ENCODE data around the gene PRM1. TPM values are rescaled to one million over a fixed set of nuclear protein-coding genes. Genes with fewer than 3 reads are reported as not detected.
A peak's percentile ranks its signal among the peaks of the same experiment; 100 is the strongest.

PRM1 gene
- total and polyA plus RNA-seq, 2 of the 13 experiments (the other 11 are each of a cell fraction or from before 2014, with no cell fraction given) = not detected

GRCh38 chr16:11309895-11310633 is 28.9 kb upstream of the PRM1 start (continued):
- no peak for TF ChIP-seq MAFK (conservative IDR thresholded peaks at IDR 0.05 in 1 of 2, IDR thresholded peaks at IDR 0.05 in 1 of 2; ENCODE audit: low read length in 2 of 2)
- TF ChIP-seq ZNF660 (CRISPR knock-in tag; IDR thresholded peaks at IDR 0.05; ENCODE audit: borderline replicate concordance, low read depth) = no peak
- TF ChIP-seq LRRFIP1 (CRISPR knock-in tag; conservative IDR thresholded peaks at IDR 0.05) = no peak
- peak; percentile 91 for TF ChIP-seq HDAC2 (CRISPR knock-in tag; IDR thresholded peaks at IDR 0.05)
- no peak for TF ChIP-seq TAF15 (IDR thresholded peaks at IDR 0.05; ENCODE audit: low read depth, low read length, poor library complexity, severe bottlenecking)
- peak; percentile 59; the same call in 1 of the 2 replicates for TF ChIP-seq SNAPC2 (CRISPR knock-in tag; IDR thresholded peaks at IDR 0.05)
- TF ChIP-seq MED8 (CRISPR knock-in tag; IDR thresholded peaks at IDR 0.05; ENCODE audit: insufficient replicate concordance) = no peak
- peak; percentile 31; the same call in 1 of the 2 replicates for TF ChIP-seq ZNF788 (CRISPR knock-in tag; IDR thresholded peaks at IDR 0.05; ENCODE audit: borderline replicate concordance)
- no peak for TF ChIP-seq PLSCR1 (CRISPR knock-in tag; IDR thresholded peaks at IDR 0.05; ENCODE audit: borderline replicate concordance)
- TF ChIP-seq ZKSCAN1 (IDR thresholded peaks at IDR 0.05; ENCODE audit: low read length) = no peak; the same call in 1 of the 2 replicates
